ENCODE data around the gene INSR. TPM values are rescaled to one million over a fixed set of nuclear protein-coding genes. Genes with fewer than 3 reads are reported as not detected.
"Not testable (repeated sequence)": the region's sequence is repeated elsewhere in the genome, so short reads cannot be mapped to it uniquely, and the experiment has no call there.

INSR gene
- total RNA-seq, 1 experiment from 2014 or later = 8.4 TPM

DNA sequence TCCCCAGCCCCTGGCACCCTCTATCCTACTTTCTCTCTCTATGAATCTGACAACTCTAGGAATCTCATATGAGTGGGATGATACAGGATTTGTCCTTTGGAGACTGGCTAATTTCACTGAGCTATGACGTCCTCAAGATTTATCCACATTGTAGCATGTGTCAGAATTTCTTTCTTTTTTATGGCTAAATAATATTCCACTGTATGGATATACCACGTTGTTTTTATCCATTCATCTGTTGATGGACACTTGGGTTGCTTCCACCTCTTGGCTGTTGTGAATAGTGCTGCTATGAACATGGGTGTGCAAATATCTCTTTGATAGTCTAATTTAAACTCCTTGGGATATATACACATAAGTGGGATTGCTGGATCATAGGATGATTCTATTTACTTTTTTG, 24.0 kb upstream of the INSR start:
- peaks cover 7% of the 10 kb centered on the region for H3K4me1 Mint-ChIP-seq (ENCODE audit: low read depth, unreplicated experiment)
- DNase-seq = no peak
- peaks cover 11% of the 10 kb centered on the region for H3K27me3 Mint-ChIP-seq (ENCODE audit: unreplicated experiment)
- TF ChIP-seq, protein P1, sequence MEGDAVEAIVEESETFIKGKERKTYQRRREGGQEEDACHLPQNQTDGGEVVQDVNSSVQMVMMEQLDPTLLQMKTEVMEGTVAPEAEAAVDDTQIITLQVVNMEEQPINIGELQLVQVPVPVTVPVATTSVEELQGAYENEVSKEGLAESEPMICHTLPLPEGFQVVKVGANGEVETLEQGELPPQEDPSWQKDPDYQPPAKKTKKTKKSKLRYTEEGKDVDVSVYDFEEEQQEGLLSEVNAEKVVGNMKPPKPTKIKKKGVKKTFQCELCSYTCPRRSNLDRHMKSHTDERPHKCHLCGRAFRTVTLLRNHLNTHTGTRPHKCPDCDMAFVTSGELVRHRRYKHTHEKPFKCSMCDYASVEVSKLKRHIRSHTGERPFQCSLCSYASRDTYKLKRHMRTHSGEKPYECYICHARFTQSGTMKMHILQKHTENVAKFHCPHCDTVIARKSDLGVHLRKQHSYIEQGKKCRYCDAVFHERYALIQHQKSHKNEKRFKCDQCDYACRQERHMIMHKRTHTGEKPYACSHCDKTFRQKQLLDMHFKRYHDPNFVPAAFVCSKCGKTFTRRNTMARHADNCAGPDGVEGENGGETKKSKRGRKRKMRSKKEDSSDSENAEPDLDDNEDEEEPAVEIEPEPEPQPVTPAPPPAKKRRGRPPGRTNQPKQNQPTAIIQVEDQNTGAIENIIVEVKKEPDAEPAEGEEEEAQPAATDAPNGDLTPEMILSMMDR (IDR thresholded peaks at IDR 0.05; ENCODE audit: unreplicated experiment) = no peak
- H3K9me3 Mint-ChIP-seq (ENCODE audit: low read depth, unreplicated experiment) = no peaks in the 10 kb centered on the region
- no peaks in the 10 kb centered on the region for H3K36me3 Mint-ChIP-seq (ENCODE audit: insufficient read depth, unreplicated experiment)
- H3K27ac Mint-ChIP-seq (ENCODE audit: unreplicated experiment) = no peak overlapping the region
- no peak overlapping the region for H3K4me3 Mint-ChIP-seq (ENCODE audit: low read depth, unreplicated experiment)
- CTCF ChIA-PET = no interaction called here
- intact Hi-C loops (cut with micrococcal nuclease; ENCODE audit: unreplicated experiment) = no loop called here
- BruUV-seq (replicated peaks) = no TSS peak

DNA sequence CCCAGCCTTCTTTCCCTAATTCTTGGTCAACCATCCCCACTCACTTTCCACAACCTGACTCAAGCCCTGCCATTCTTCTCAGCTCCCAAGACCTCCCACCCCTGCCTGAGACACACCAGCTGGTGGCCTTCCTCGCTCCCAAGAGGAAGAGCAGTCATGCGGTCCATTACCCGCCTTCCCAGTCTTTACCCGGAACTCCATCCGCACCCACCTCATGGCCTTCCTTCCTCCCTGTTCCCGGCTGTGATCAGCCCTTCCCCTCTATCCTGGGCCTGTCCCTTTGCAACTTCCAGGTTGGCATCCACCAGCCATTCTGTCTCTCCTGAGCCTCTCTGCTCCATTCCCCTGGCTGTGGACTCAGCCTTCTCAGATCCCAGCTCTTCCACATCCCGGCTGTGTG, 18.6 kb upstream of the INSR start:
- TF ChIP-seq, protein P1 (IDR thresholded peaks at IDR 0.05; ENCODE audit: unreplicated experiment) = no peak
- BruUV-seq (replicated peaks) = no TSS peak
- Mint-ChIP-seq H3K36me3 (ENCODE audit: insufficient read depth, unreplicated experiment) (no peaks in the 10 kb centered on the region), H3K4me3 (ENCODE audit: low read depth, unreplicated experiment) (no peak overlapping the region), H3K27me3 (ENCODE audit: unreplicated experiment) (no peaks in the 10 kb centered on the region), H3K4me1 (ENCODE audit: low read depth, unreplicated experiment) (no peaks in the 10 kb centered on the region), H3K9me3 (ENCODE audit: low read depth, unreplicated experiment) (no peaks in the 10 kb centered on the region), H3K27ac (ENCODE audit: unreplicated experiment) (no peak overlapping the region)
- CTCF ChIA-PET = no interaction called here
- DNase-seq = no peak
- intact Hi-C loops (cut with micrococcal nuclease; ENCODE audit: unreplicated experiment) = no loop called here

DNA sequence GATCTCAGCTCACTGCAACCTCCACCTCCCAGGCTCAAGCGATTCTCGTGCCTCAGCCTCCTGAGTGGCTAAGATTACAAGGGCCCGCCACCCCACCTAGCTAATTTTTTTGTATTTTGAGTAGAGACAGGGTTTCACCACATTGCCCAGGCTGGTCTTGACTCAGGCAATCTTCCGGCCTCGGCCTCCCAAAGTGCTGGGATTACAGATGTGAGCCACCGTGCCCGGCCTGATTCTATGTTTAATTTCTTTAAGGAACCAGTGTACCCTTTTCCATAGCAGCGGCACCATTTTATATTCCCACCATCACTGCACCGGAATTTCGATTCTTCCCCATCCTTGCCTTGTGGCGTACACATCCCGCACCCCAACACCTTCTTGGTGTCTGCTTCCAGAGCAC, 17.7 kb upstream of the INSR start:
- Mint-ChIP-seq H3K4me1 (ENCODE audit: low read depth, unreplicated experiment) (no peaks in the 10 kb centered on the region), H3K9me3 (ENCODE audit: low read depth, unreplicated experiment) (no peaks in the 10 kb centered on the region), H3K36me3 (ENCODE audit: insufficient read depth, unreplicated experiment) (no peaks in the 10 kb centered on the region), H3K27me3 (ENCODE audit: unreplicated experiment) (no peaks in the 10 kb centered on the region), H3K27ac (ENCODE audit: unreplicated experiment) (no peak overlapping the region), H3K4me3 (ENCODE audit: low read depth, unreplicated experiment) (no peak overlapping the region)
- TF ChIP-seq, protein P1 (IDR thresholded peaks at IDR 0.05; ENCODE audit: unreplicated experiment) = no peak
- BruUV-seq (replicated peaks) = no TSS peak
- no peak for DNase-seq
- CTCF ChIA-PET = no interaction called here
- intact Hi-C loops (cut with micrococcal nuclease; ENCODE audit: unreplicated experiment) = no loop called here

DNA sequence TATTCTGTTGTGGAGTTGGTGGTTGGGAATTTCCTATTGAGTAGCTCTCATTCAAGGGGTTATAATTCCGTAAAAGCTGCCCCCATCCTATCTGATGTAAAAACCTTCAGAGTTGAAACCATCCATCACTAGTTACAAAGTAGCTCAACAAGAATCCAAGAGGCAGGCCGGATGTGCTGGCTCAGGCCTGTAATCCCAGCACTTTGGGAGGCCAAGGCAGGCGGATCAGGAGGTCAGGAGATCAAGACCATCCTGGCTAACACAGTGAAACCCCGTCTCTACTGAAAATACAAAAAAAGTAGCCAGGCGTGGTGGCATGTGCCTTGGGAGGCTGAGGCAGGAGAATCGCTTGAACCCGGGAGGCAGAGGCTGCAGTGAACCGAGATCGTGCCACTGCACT, 14.1 kb upstream of the INSR start:
- H3K27ac Mint-ChIP-seq (ENCODE audit: unreplicated experiment); H3K9me3 Mint-ChIP-seq (ENCODE audit: low read depth, unreplicated experiment); CTCF ChIA-PET; BruUV-seq (replicated peaks); H3K4me1 Mint-ChIP-seq (ENCODE audit: low read depth, unreplicated experiment); H3K36me3 Mint-ChIP-seq (ENCODE audit: insufficient read depth, unreplicated experiment); H3K4me3 Mint-ChIP-seq (ENCODE audit: low read depth, unreplicated experiment); intact Hi-C loops (cut with micrococcal nuclease; ENCODE audit: unreplicated experiment); DNase-seq; H3K27me3 Mint-ChIP-seq (ENCODE audit: unreplicated experiment): not testable (repeated sequence)

DNA sequence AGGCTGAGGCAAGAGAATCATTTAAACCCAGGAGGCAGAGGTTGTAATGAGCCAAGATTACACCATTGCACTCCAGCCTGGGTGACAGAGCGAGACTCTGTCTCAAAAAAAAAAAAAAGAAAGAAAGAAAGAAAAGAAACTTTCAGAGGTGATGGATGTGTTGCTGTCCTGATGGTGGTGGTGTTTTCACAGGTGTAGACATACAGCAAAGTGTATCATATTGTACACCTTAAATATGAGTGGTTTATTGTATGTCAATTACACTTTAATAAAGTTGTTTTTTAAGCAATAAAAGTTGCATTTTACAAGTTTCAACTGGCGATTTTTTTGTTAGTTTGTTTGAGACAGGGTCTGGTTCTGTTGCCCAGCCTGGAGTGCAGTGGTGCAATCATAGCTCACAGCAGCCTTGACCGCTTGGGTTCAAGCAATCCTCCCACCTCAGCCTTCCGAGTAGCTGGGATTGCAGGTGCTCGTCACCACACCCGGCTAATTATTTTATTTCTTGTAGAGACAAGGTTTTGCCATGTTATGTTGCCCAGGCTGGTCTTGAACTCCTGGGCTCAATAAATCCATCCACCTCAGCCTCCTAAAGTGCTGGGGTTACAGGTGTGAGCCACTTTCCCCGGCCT, 13.5 kb upstream of the INSR start:
- no peaks in the 10 kb centered on the region for H3K9me3 Mint-ChIP-seq (ENCODE audit: low read depth, unreplicated experiment)
- CTCF ChIA-PET = no interaction called here
- H3K4me3 Mint-ChIP-seq (ENCODE audit: low read depth, unreplicated experiment) = no peak overlapping the region
- TF ChIP-seq, protein P1 (IDR thresholded peaks at IDR 0.05; ENCODE audit: unreplicated experiment) = no peak
- no peaks in the 10 kb centered on the region for H3K36me3 Mint-ChIP-seq (ENCODE audit: insufficient read depth, unreplicated experiment)
- H3K27ac Mint-ChIP-seq (ENCODE audit: unreplicated experiment) = no peak overlapping the region
- BruUV-seq (replicated peaks) = no TSS peak
- DNase-seq = no peak
- no peaks in the 10 kb centered on the region for H3K4me1 Mint-ChIP-seq (ENCODE audit: low read depth, unreplicated experiment)
- H3K27me3 Mint-ChIP-seq (ENCODE audit: unreplicated experiment) = no peaks in the 10 kb centered on the region
- intact Hi-C loops (cut with micrococcal nuclease; ENCODE audit: unreplicated experiment) = no loop called here
